K562 (cell line): Measurements from ENCODE around the gene CCR8. TPM values are rescaled to one million over a fixed set of nuclear protein-coding genes. Genes with fewer than 3 reads are reported as not detected.
A peak's percentile ranks its signal among the peaks of the same experiment; 100 is the strongest.

Source experiments
- ARNT ChIP-seq, 2 experiments: fragments of 450-650 bp; IDR thresholded peaks; 2 replicates each; pipeline ENCODE4 v1.6.1; 2016; ENCODE audit warnings: mild to moderate bottlenecking in 1 of 2
- BMI1 ChIP-seq: fragments of 150-350 bp; IDR thresholded peaks from 2 replicates; pipeline ENCODE4 v1.6.1; 2014; ENCODE audit warnings: low read length
- CHCHD3 ChIP-seq: fragments of 250-450 bp; sonication (Bioruptor Pico); IDR thresholded peaks from 2 replicates; pipeline ENCODE4 v2.1.2; 2022; ENCODE audit warnings: mild to moderate bottlenecking
- DEAF1 ChIP-seq: fragments of 450-650 bp; formaldehyde crosslinking; IDR thresholded peaks from 2 replicates; pipeline ENCODE4 v1.4.0; 2020; ENCODE audit warnings: mild to moderate bottlenecking, moderate library complexity
- DPF2 ChIP-seq: fragments of 450-650 bp; IDR thresholded peaks from 2 replicates; pipeline ENCODE4 v1.6.1; 2016
- GTF2F1 ChIP-seq: IDR thresholded peaks from 2 replicates; pipeline ENCODE4 v1.6.1; 2011; ENCODE audit warnings: low read depth, low read length, improper control_type of control experiment
- HDGF ChIP-seq: fragments of 450-650 bp; IDR thresholded peaks from 2 replicates; pipeline ENCODE4 v1.6.1; 2016
- HSF4 ChIP-seq: fragments of 250-450 bp; sonication (Bioruptor Pico); IDR thresholded peaks from 2 replicates; pipeline ENCODE4 v2.1.2; 2022; ENCODE audit warnings: mild to moderate bottlenecking, moderate library complexity, borderline replicate concordance
- MYBL2 ChIP-seq, 2 experiments: fragments of 450-650 bp in 1 of 2; sonication (generic) in 1 of 2; formaldehyde crosslinking in 1 of 2; IDR thresholded peaks; 2 replicates each; pipeline versions ENCODE4 v1.6.1 to v1.8.1; 2017 to 2022; ENCODE audit warnings: borderline replicate concordance in 1 of 2, inconsistent platforms in 1 of 2, low read depth in 1 of 2, mild to moderate bottlenecking in 1 of 2, missing genetic modification reagents in 1 of 2, moderate library complexity in 1 of 2
- NFXL1 ChIP-seq: fragments of 450-650 bp; formaldehyde crosslinking; IDR thresholded peaks from 2 replicates; pipeline ENCODE4 v1.4.0; 2021; ENCODE audit warnings: mild to moderate bottlenecking
- NRF1 ChIP-seq, 2 experiments: fragments of 450-650 bp; IDR thresholded peaks in 1 of 2; conservative IDR thresholded peaks in 1 of 2; 2 replicates each; pipeline ENCODE4 v1.6.1; 2014; ENCODE audit warnings: mild to moderate bottlenecking in 2 of 2
- PHF20 ChIP-seq: fragments of 450-650 bp; IDR thresholded peaks from 2 replicates; pipeline ENCODE4 v1.6.1; 2018; ENCODE audit not compliant: partially characterized antibody
- RBM22 ChIP-seq: fragments of 200-400 bp; formaldehyde crosslinking; IDR thresholded peaks from 2 replicates; pipeline ENCODE4 v1.6.1; 2018; ENCODE audit warnings: low read length, low read depth; ENCODE audit not compliant: poor library complexity, severe bottlenecking
- STAT5B ChIP-seq: fragments of 250-450 bp; sonication (Bioruptor Pico); IDR thresholded peaks from 2 replicates; pipeline ENCODE4 v1.8.0; 2021; ENCODE audit warnings: mild to moderate bottlenecking, inconsistent platforms
- XRCC5 ChIP-seq: fragments of 200-400 bp; formaldehyde crosslinking; IDR thresholded peaks from 2 replicates; pipeline ENCODE4 v1.6.1; 2017; ENCODE audit warnings: low read depth, mild to moderate bottlenecking, low read length
- ZC3H11A ChIP-seq: IDR thresholded peaks from 2 replicates; pipeline ENCODE4 v1.6.1; 2012; ENCODE audit warnings: low read depth, low read length, improper control_type of control experiment
- ZMIZ1 ChIP-seq, 2 experiments: fragments of 150-350 bp in 1 of 2; IDR thresholded peaks; 2 replicates each; pipeline ENCODE4 v1.6.1; 2012 to 2016; ENCODE audit warnings: low read depth in 2 of 2, low read length in 2 of 2, mild to moderate bottlenecking in 1 of 2, moderate library complexity in 1 of 2
- ZNF280B ChIP-seq: fragments of 250-450 bp; sonication (Bioruptor Pico); IDR thresholded peaks from 2 replicates; pipeline ENCODE4 v1.5.1; 2021; ENCODE audit warnings: mild to moderate bottlenecking
- ZNF79 ChIP-seq: fragments of 250-450 bp; sonication (Bioruptor Pico); IDR thresholded peaks from 2 replicates; pipeline ENCODE4 v1.4.0; 2020; ENCODE audit warnings: low read depth, mild to moderate bottlenecking, moderate library complexity
- polyA plus RNA-seq, 8 experiments: library from polyadenylated mRNA; depleted of rRNA in 4 of 8; stranded (reverse) in 5 of 8; unstranded in 3 of 8; fragments of >200 nt; fragmentation: Nextera tagmentation in 2 of 8; fragmentation: Illumina TruSeq in 1 of 8; extraction: Ambion mirVana in 2 of 8; extraction: Trizol in 1 of 8; gene quantifications; 2 replicates each; pipeline versions ENCODE4 v1.2.1 to v1.2.3, GENCODE V29; 2011 to 2014; ENCODE audit warnings: inconsistent platforms in 1 of 8, missing spikeins in 1 of 8
- total RNA-seq, 7 experiments: library from RNA; depleted of rRNA in 6 of 7; stranded (reverse); fragments of >200 nt in 6 of 7; fragmentation: Illumina TruSeq in 2 of 7; extraction: Trizol in 2 of 7; gene quantifications; 2 replicates each; pipeline versions ENCODE4 v1.2.1 to v1.2.3, GENCODE V29; 2011 to 2021; ENCODE audit warnings: low replicate concordance in 1 of 7

Gene CCR8
- total and polyA plus RNA-seq, 9 of the 15 experiments (the other 6 are each of a cell fraction or from before 2014, with no cell fraction given), result not detected

- TF ChIP-seq DEAF1 (0 out of 2 replicates have a peak, but pooled peaks have one; percentile 22), NFXL1 (CRISPR knock-in tag) (0 out of 2 replicates have a peak, but pooled peaks have one; percentile 66), ZNF280B (CRISPR knock-in tag) (no peak), PHF20 (no peak), ZC3H11A (no peak), DPF2 (no peak), CHCHD3 (no peak), MYBL2 (IDR thresholded peaks at IDR 0.05; ENCODE audit: low read depth) (peak; percentile 35; the same call in 1 of the 2 replicates), MYBL2 (CRISPR knock-in tag; IDR thresholded peaks at IDR 0.05; ENCODE audit: borderline replicate concordance) (no peak), ZNF79 (CRISPR knock-in tag) (no peak), GTF2F1 (no peak), NRF1 (conservative IDR thresholded peaks at IDR 0.05 in 1 of 2, IDR thresholded peaks at IDR 0.05 in 1 of 2) (no peak), HDGF (no peak), RBM22 (no peak), HSF4 (CRISPR knock-in tag) (no peak), BMI1 (no peak), STAT5B (CRISPR knock-in tag) (no peak), ARNT (IDR thresholded peaks at IDR 0.05) (no peak), ZMIZ1 (IDR thresholded peaks at IDR 0.05; ENCODE audit: low read depth in 2 of 2, low read length in 2 of 2) (no peak), XRCC5 (no peak)
Measured at GRCh38 chr3:39287216-39288164, 42.0 kb upstream of the CCR8 start (continued).
